WERI-Rb-1 (cell line): ENCODE results near the gene TRIM59.

Source experiments
- DNase-seq: peaks from one replicate; pipeline ENCODE4 v3.0.0-alpha.2; 2020
- H3K27ac ChIP-seq: fragments of 250-450 bp; sonication (Bioruptor Pico); 2 replicates; pipeline ENCODE4 v1.5.1; 2020; ENCODE audit warnings: mild to moderate bottlenecking, moderate library complexity
- H3K27me3 ChIP-seq: fragments of 250-450 bp; sonication (Bioruptor Pico); 2 replicates; pipeline ENCODE4 v1.5.1; 2021; ENCODE audit warnings: mild to moderate bottlenecking, low read depth, moderate library complexity; ENCODE audit not compliant: insufficient read depth, severe bottlenecking
- H3K36me3 ChIP-seq: fragments of 250-450 bp; sonication (Bioruptor Pico); 2 replicates; pipeline ENCODE4 v1.5.1; 2020; ENCODE audit warnings: mild to moderate bottlenecking, moderate library complexity
- H3K4me3 ChIP-seq: 2 replicates; pipeline ENCODE4 v1.5.1; 2011; ENCODE audit warnings: low read depth, mild to moderate bottlenecking, control low read depth, low read length
- H3K9me3 ChIP-seq: fragments of 250-450 bp; sonication (Bioruptor Pico); 2 replicates; pipeline ENCODE4 v1.5.1; 2021; ENCODE audit warnings: mild to moderate bottlenecking, moderate library complexity; ENCODE audit not compliant: severe bottlenecking
- CTCF ChIP-seq: IDR thresholded peaks from 2 replicates; pipeline ENCODE4 v1.5.1; 2011; ENCODE audit warnings: low read depth, mild to moderate bottlenecking, control low read depth, inconsistent platforms, low read length

The TRIM59 gene

GRCh38 chr3:160475153-160475552 is 25.6 kb upstream of the TRIM59 start:
- Histone ChIP-seq H3K27me3 (no peaks in the 10 kb centered on the region), H3K9me3 (peaks cover 14% of the 10 kb centered on the region), H3K4me3 (no peak overlapping the region), H3K36me3 (no peaks in the 10 kb centered on the region), H3K27ac (no peak overlapping the region)
- TF ChIP-seq CTCF: no peak
- no peak for DNase-seq

GRCh38 chr3:160474416-160474838 is 24.8 kb upstream of the TRIM59 start:
- H3K36me3 ChIP-seq: no peaks in the 10 kb centered on the region
- DNase-seq: no peak
- peaks cover 20% of the 10 kb centered on the region for H3K9me3 ChIP-seq
- H3K27me3 ChIP-seq: no peaks in the 10 kb centered on the region
- no peak overlapping the region for H3K4me3 ChIP-seq
- TF ChIP-seq CTCF: no peak
- no peak overlapping the region for H3K27ac ChIP-seq

- no peaks in the 10 kb centered on the region for H3K27me3 ChIP-seq
- no peak overlapping the region for H3K27ac ChIP-seq
- no peak for TF ChIP-seq CTCF
- H3K36me3 ChIP-seq: no peaks in the 10 kb centered on the region
- DNase-seq: no peak
- peaks cover 20% of the 10 kb centered on the region for H3K9me3 ChIP-seq
- H3K4me3 ChIP-seq: no peak overlapping the region
These were observed 24.4 kb upstream of the TRIM59 start for GRCh38 chr3:160473978-160474377.

GRCh38 chr3:160473221-160473620 is 23.6 kb upstream of the TRIM59 start:
- no peaks in the 10 kb centered on the region for H3K27me3 ChIP-seq
- no peak overlapping the region for H3K27ac ChIP-seq
- no peak for DNase-seq
- no peak overlapping the region for H3K4me3 ChIP-seq
- H3K9me3 ChIP-seq: peaks cover 20% of the 10 kb centered on the region
- no peak for TF ChIP-seq CTCF
- no peaks in the 10 kb centered on the region for H3K36me3 ChIP-seq

GRCh38 chr3:160472344-160472743 is 22.8 kb upstream of the TRIM59 start:
- no peaks in the 10 kb centered on the region for H3K36me3 ChIP-seq
- TF ChIP-seq CTCF: no peak
- no peak overlapping the region for H3K27ac ChIP-seq
- no peak for DNase-seq
- no peak overlapping the region for H3K4me3 ChIP-seq
- H3K9me3 ChIP-seq: peaks cover 20% of the 10 kb centered on the region
- H3K27me3 ChIP-seq: no peaks in the 10 kb centered on the region

- H3K27ac ChIP-seq: no peak overlapping the region
- DNase-seq: no peak
- no peaks in the 10 kb centered on the region for H3K36me3 ChIP-seq
- TF ChIP-seq CTCF: no peak
- H3K9me3 ChIP-seq: peaks cover 20% of the 10 kb centered on the region
- no peak overlapping the region for H3K4me3 ChIP-seq
- H3K27me3 ChIP-seq: no peaks in the 10 kb centered on the region
These were observed 22.3 kb upstream of the TRIM59 start for GRCh38 chr3:160471892-160472291.
